ENCODE results near the gene DUSP6.

The DUSP6 gene

DNA sequence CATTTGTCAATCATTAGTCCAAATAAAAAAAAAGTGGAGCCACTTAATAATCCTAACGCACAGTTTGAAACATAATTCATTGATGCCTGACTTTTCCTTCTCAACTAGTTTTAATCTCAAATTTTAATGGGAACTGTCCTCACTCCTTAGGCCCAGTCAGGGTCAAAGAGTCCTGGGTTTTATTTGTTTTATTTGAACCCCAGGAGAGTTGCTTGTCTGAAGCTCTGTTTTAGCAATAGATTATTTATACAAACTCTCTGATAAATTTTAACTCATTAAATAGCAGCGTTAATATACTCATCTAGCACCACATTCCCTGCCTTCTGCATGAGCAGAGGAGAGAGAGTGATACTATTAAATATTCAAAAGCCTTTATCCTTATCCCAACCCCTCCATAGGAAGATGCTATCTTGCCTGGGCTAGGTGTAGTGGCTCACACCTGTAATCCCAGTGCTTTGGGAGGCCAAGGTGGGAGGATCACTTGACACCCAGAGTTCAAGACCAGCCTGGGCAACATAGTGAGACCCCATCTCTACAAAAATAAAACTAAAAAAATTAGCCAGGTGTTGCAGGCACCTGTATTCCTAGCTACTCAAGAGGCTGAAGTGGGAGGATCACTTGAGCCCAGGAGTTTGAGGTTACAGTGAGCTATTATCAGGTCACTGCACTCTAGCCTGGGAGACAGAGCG, 14.5 kb upstream of the DUSP6 start:
- no peak overlapping the region for H3K4me3 ChIP-seq (ENCODE audit: low read depth, low read length)
- no peak for TF ChIP-seq CTCF (IDR thresholded peaks at IDR 0.05; ENCODE audit: insufficient read depth, low read depth, low read length, missing control alignments)
- DNase-seq (ENCODE audit: low read depth): no peak

GRCh38 chr12:89364631-89365030, 12.3 kb upstream of the DUSP6 start:
- H3K4me3 ChIP-seq (ENCODE audit: low read depth, low read length): no peak overlapping the region
- no peak for TF ChIP-seq CTCF (IDR thresholded peaks at IDR 0.05; ENCODE audit: insufficient read depth, low read depth, low read length, missing control alignments)
- no peak for DNase-seq (ENCODE audit: low read depth)

DNA sequence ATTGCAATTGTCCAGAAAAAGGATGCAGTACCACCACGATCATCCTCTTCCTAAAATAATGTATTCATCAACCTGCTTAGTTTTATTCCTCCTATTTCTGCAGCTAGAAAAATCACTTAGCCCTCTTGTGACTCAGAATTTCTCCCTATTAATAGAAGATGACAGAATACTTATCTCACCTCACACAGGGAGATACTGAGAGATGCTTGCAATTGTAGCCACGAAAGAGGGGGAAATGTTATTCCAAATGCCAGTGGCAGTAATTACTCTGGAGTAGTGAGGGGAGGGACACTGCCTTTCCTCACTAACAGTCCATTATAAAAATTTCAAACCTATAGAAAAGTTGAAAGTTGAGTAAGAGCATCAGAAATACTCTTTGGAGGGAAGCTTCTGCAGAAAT, 11.8 kb upstream of the DUSP6 start:
- DNase-seq (ENCODE audit: low read depth): no peak
- H3K4me3 ChIP-seq (ENCODE audit: low read depth, low read length): no peak overlapping the region
- TF ChIP-seq CTCF (IDR thresholded peaks at IDR 0.05; ENCODE audit: insufficient read depth, low read depth, low read length, missing control alignments): no peak

- DNase-seq (ENCODE audit: low read depth): no peak
- TF ChIP-seq CTCF (IDR thresholded peaks at IDR 0.05; ENCODE audit: insufficient read depth, low read depth, low read length, missing control alignments): no peak
- no peak overlapping the region for H3K4me3 ChIP-seq (ENCODE audit: low read depth, low read length)
Measured at GRCh38 chr12:89363582-89363981, 11.3 kb upstream of the DUSP6 start.

GRCh38 chr12:89363084-89363483, 10.8 kb upstream of the DUSP6 start:
- no peak for TF ChIP-seq CTCF (IDR thresholded peaks at IDR 0.05; ENCODE audit: insufficient read depth, low read depth, low read length, missing control alignments)
- H3K4me3 ChIP-seq (ENCODE audit: low read depth, low read length): no peak overlapping the region
- no peak for DNase-seq (ENCODE audit: low read depth)

DNA sequence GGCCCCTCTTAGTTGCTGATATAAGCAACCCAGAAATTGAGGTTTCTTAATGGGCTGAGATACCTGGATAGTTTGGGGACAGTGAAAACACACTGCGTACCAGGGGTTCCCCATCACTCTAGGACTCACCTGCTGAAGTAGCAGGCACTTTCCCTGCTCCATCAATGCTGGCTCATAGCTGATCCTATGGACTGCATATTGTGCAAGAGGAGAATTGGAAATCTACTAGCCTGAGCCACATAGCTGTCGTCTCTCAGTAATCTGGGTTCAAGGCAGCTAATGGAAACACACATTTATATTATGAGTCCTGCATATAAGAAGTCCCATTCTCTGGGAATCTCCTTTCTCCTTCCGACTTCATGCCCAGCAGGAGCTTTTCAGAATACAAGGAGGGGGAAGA, 7.3 kb upstream of the DUSP6 start:
- no peak for DNase-seq (ENCODE audit: low read depth)
- H3K4me3 ChIP-seq (ENCODE audit: low read depth, low read length): no peak overlapping the region
- no peak for TF ChIP-seq CTCF (IDR thresholded peaks at IDR 0.05; ENCODE audit: insufficient read depth, low read depth, low read length, missing control alignments)

- DNase-seq (ENCODE audit: low read depth): no peak
- no peak for TF ChIP-seq CTCF (IDR thresholded peaks at IDR 0.05; ENCODE audit: insufficient read depth, low read depth, low read length, missing control alignments)
- H3K4me3 ChIP-seq (ENCODE audit: low read depth, low read length): no peak overlapping the region
Measured at GRCh38 chr12:89358805-89359204, 6.5 kb upstream of the DUSP6 start.

Data from GM12865 (cell line).